ENCODE data around the gene PPP1R17.
A peak's percentile ranks its signal among the peaks of the same experiment; 100 is the strongest.

The PPP1R17 gene

DNA sequence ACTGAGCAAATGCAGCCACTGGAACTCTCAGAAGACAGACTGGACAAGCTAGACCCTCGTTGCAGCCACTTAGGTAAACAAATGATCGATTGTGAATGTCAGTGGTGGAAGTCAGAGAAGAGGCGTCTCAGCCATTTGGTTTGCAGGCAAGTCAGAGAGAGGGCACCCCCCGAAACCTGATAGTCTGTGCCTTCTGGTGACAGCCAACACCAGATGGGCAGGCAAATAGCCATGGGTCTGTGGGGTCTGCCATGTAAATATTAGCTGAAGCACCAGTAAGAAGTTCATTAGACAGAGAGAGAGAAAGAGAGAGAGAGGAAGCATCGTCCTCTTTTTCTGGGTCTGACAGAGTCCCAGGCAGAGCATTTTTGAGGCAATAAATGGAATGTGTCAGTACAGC, 5.4 kb downstream of the PPP1R17 start:
- TF ChIP-seq, protein P1, sequence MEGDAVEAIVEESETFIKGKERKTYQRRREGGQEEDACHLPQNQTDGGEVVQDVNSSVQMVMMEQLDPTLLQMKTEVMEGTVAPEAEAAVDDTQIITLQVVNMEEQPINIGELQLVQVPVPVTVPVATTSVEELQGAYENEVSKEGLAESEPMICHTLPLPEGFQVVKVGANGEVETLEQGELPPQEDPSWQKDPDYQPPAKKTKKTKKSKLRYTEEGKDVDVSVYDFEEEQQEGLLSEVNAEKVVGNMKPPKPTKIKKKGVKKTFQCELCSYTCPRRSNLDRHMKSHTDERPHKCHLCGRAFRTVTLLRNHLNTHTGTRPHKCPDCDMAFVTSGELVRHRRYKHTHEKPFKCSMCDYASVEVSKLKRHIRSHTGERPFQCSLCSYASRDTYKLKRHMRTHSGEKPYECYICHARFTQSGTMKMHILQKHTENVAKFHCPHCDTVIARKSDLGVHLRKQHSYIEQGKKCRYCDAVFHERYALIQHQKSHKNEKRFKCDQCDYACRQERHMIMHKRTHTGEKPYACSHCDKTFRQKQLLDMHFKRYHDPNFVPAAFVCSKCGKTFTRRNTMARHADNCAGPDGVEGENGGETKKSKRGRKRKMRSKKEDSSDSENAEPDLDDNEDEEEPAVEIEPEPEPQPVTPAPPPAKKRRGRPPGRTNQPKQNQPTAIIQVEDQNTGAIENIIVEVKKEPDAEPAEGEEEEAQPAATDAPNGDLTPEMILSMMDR (conservative IDR thresholded peaks at IDR 0.05; ENCODE audit: control insufficient read depth, insufficient read depth, low read depth, low read length), result no peak
- H3K4me3 ChIP-seq (ENCODE audit: control insufficient read depth, low read depth, low read length), result no peak overlapping the region
- no peak for DNase-seq (ENCODE audit: low read depth)

DNA sequence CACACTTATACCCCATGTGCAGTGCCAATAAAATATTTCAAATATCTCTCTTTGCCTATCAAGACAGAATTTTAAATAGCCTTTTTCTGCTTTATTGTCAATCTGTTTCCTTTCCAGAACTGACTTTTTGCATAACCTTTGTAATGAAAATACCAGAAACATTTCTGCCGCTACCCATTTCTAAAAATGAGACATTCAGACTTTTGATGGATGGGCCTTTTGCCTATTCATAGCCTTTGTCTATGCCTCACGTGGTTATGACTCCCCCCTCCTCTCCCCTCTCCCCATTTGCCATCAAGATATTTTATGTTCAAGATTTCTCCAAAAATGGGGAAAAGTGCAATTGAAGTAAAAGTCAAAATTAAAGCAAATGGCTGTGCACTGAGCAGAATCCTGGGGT, 5.9 kb downstream of the PPP1R17 start:
- no peak for DNase-seq (ENCODE audit: low read depth)
- TF ChIP-seq, protein P1 (conservative IDR thresholded peaks at IDR 0.05; ENCODE audit: control insufficient read depth, insufficient read depth, low read depth, low read length), result no peak
- H3K4me3 ChIP-seq (ENCODE audit: control insufficient read depth, low read depth, low read length), result no peak overlapping the region

DNA sequence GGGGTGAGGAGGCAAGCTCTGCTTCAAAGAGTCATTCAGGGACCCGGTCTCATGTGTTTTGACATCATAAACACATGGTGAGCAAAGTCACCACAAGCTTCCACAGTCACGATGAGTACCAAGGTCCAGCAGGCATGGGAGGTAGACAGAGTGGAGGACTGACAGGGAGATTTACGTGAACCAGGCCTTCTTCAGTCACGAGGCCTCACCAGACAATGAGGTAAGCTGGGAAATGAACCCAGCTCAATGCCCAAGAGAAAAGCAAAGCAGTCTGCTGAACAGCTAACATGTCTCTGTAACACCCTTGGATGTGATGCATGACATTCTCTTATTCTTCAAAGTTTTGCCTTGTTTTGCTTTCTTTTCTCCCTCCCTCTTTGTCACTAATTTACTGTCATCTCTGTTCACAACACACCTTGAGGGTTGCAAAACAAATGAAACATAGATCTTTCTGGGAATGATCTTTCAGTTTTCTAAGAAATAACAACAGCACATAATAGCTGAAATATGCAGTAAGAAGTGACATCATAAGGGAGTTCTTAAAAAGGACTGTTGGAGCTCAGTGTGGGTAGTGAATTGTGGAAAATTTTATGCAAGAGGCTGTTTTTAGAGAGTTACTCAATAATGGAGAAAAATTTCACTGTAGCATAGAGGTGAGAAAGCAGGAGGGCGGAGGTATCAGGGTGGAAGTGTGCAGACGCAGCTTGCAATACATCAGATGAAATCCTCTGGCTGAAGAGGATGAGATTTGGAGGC, 9.0 kb downstream of the PPP1R17 start:
- H3K4me3 ChIP-seq (ENCODE audit: control insufficient read depth, low read depth, low read length), result no peak overlapping the region
- peak; percentile 4 for DNase-seq (ENCODE audit: low read depth)
- TF ChIP-seq, protein P1 (conservative IDR thresholded peaks at IDR 0.05; ENCODE audit: control insufficient read depth, insufficient read depth, low read depth, low read length), result no peak

DNA sequence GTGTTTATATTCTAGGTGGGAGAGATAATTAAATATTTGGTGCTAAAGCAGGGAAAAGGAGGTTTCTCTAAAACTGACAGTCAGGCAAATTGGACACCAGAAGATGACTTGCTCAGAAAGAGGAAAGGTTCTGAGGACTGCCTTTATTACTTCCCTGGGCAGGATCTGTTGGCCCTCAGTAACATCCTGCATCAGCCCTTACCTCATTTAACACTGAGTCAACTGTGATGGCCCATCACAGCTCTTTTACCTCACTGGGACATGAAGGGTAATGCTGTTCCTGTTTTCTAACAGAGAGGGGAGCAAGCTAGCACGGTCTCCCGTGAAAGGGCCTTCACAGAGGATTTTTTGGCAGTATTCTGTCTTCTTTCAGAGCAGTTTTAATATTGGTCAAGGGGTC, 12.0 kb downstream of the PPP1R17 start:
- TF ChIP-seq, protein P1 (conservative IDR thresholded peaks at IDR 0.05; ENCODE audit: control insufficient read depth, insufficient read depth, low read depth, low read length), result no peak
- no peak overlapping the region for H3K4me3 ChIP-seq (ENCODE audit: control insufficient read depth, low read depth, low read length)
- DNase-seq (ENCODE audit: low read depth), result no peak

DNA sequence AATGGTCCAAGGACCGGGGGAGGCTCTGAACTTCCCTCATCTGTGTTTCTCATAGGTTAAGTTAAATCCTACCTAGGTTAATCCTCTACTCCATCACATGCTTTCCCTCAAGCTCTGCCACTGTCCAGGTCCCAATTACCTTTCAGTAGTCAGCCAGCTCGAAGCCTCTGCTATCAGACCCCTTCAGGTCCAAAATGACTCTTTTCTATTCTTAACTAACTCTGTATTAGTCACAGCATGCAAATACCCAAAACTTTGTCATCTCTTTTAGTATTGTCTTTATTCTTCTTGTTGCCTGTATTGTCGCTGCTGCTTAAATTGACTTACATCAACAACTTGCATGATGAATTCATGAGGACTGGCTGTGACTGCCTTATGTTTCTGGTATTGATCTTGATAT, 15.3 kb downstream of the PPP1R17 start:
- TF ChIP-seq, protein P1 (conservative IDR thresholded peaks at IDR 0.05; ENCODE audit: control insufficient read depth, insufficient read depth, low read depth, low read length), result no peak

DNA sequence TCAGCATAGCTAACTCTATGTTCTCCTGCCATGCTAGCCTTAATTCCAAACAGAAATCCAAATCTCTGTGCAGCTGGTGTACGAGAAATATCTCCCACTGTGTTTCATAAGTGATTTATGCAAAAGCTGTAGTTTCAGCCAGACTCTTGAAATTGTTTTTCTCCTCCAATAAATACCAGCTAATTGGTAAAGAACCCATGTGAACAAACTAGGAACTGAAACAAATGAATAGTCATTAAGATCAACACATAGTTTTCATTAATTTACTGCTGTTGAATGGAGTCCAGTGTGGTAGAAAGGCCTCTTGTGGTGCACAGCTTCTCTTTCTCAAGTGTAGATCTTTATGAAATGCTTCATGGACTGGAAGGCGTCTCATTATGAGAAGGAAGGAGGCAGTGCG, 18.4 kb downstream of the PPP1R17 start:
- no peak for DNase-seq (ENCODE audit: low read depth)
- TF ChIP-seq, protein P1 (conservative IDR thresholded peaks at IDR 0.05; ENCODE audit: control insufficient read depth, insufficient read depth, low read depth, low read length), result no peak
- H3K4me3 ChIP-seq (ENCODE audit: control insufficient read depth, low read depth, low read length), result no peak overlapping the region

More for the DNA sequence above, 15.3 kb downstream of the PPP1R17 start:
- H3K4me3 ChIP-seq (ENCODE audit: control insufficient read depth, low read depth, low read length), result no peak overlapping the region
- no peak for DNase-seq (ENCODE audit: low read depth)

Data from fibroblast of mammary gland (primary cell).